Effector CD8-positive, alpha-beta T cell (primary cell): ENCODE data around the gene SOST.
"Not testable (repeated sequence)": the region's sequence is repeated elsewhere in the genome, so short reads cannot be mapped to it uniquely, and the experiment has no call there.

Source experiments
- DNase-seq: peaks from one replicate; lab custom pipeline; 2025; lab: John Stamatoyannopoulos, UW
- total RNA-seq, 4 experiments: gene quantifications; one replicate each; lab custom pipeline; 2026; lab: John Stamatoyannopoulos, UW

The SOST gene
- total RNA-seq: 0 reads per million in 4 experiments

DNA sequence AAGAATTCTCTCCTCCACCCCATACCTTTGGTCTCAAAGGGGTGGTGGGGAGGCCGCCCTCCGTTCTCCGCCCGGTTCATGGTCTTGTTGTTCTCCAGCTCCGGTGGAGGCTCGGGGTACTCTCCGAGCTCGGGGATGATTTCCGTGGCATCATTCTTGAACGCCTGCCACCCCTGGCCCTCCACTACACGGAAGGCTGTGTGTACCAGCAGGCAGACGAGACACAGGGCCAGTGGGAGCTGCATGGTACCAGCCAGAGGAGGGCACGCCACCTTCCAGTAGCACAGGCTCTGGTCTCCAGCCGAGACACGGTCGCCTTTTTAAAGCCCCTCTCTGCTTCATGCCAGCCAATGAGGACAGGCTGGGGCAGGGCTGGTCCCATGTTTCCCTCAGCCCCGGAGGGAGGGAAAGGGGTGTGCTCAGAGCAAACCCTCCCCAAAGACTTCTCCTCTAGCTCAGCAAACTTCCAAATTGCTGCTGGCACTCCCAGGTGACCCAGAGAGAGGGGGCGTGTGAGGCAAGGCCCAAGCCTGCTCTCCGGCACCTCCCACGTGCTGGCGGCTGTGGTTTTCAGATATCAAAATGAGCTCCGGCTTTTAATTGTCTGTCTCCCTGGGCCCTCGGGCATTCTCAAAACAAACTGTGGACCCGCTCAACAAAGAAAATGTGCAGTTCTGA, at the start of gene SOST:
SOST (minus strand) TSS at position 295 of the 678 bp plus-strand sequence; CDS start at position 245, 50 bp downstream.
- no peak for DNase-seq

DNA sequence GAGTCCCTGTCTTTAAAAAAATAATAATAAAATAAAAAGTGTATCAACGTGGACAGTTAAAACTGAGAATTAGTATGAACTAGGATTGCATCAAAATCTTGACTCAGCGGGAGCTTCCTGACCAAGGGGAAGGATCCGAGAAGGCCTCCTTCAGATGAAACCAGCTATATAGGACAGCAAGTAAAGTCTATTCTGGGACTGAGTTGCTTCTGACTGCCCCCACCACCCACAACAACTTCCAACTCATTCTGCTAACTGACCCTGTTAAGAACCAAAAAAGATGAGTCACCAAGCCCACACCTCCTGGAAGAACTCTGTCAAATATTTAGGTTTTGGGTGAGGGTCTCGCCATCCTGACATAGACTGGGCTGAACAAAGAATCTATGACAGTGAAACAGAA, 49.5 kb upstream of the SOST start:
- no peak for DNase-seq

DNA sequence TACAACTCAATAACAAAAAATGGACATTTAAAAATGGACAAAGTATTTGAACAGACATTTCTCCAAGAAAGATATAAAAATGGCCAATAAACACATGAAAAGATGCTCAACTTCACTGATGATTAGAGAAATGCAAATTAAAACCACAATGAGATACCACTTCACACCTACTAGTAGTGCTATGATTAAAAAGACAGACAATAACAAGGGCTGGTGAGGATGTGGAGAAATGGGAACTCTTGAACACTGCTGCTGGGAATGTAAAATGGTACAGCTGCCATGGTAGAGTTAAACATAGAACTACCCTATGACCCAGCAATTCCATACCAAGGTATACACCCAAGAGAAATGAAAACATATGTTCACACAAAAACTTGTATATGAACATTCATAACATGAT, 46.5 kb upstream of the SOST start:
- DNase-seq: no peak

DNA sequence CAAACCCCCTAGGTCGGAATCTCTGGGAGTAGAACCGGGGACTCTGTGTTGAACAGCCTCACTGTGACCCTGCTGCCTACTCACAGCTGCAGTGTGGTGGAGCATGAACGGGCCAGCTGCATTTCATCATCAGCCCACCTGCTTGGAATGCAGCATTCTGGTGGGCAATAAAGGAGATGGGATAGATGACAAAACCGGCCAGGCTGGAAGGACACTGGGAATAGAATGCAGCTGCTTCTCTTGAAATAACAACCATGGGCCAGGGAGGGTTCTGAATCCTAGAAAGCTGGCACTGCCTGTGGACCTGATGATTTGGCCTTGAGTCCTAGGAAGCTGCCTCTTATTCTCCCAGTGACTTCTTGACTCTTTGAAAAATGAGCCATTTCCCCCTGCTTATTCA, 45.2 kb upstream of the SOST start:
- no peak for DNase-seq

DNA sequence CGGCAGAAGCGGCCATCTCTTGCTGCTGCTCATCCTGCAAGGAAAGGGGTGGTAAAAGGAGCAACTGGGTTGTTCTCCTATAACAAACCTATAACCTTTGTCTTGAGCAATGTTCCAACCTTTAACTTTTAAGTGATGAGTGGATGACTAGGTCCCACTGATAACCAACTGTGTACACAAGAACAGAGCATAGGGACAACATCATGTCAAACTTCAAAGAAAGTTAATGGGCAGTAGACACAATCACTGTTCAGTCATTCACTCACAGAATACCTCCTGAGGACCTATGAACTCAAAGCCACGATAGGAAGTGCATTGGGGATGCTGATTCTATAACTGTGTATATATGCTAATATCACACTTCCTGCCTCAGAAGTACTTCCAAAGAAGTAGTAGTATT, 43.3 kb upstream of the SOST start:
- DNase-seq: no peak

DNA sequence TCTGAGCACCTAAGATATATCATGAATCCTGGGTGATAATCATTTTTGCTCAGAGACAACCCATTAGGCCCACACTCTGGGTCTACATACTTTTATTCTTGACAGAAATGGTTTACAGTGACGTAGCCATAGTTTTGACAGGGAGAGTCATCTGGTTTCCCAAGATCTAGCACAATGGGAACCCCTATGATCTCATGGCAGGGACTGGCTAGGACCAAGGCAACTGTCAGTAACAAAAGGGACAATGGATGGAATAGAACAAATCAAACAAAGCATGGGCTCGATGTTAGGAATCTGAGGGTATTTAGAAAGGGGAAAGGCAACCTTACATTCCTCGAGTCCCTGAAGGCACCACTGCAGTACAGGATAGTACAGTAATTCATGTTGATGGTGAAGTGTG, 42.1 kb upstream of the SOST start:
- DNase-seq: no peak

DNA sequence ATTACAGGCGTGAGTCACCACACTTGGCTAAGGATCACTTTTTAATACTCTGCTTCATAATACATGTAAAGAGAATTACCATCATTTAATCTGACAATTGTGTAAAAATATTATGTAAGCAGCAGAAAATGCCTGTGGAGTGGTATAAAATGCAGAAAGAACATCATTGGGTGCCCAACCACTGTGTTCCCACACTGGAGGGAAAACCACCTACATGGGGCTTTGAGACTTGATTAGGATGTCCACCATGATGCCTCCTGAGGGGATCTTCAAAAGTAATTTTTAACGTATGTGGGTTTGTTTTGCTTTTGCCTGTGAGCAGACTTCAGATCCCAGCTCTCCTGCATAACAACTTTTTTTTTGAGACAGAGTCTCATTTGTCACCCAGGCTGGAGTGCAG, 40.5 kb upstream of the SOST start:
- no peak for DNase-seq

DNA sequence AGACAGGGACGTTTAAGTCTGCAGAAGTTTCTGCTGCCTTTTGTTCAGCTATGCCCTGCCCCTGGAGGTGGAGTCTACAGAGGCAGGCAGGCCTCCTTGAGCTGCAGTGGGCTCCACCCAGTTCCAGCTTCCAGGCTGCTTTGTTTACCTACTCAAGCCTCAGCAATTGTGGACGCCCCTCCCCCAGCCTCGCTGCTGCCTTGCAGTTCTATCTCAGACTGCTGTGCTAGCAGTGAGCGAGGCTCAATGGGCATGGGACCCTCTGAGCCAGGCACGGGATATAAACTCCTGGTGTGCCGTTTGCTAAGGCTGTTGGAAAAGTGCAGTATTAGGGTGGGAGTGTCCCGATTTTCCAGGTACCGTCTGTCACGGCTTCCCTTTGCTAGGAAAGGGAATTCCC, 39.4 kb upstream of the SOST start:
- not testable (repeated sequence) for DNase-seq

DNA sequence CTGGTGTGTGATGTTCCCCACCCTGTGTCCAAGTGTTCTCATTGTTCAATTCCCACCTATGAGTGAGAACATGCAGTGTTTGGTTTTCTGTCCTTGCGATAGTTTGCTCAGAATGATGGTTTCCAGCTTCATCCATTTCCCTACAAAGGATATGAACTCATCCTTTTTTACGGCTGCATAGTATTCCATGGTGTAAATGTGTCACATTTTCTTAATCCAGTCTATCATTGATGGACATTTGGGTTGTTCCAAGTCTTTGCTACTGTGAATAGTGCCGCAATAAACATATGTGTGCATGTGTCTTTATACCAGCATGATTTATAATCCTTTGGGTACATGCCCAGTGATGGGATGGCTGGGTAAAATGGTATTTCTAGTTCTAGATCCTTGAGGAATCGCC, 34.1 kb upstream of the SOST start:
- not testable (repeated sequence) for DNase-seq

DNA sequence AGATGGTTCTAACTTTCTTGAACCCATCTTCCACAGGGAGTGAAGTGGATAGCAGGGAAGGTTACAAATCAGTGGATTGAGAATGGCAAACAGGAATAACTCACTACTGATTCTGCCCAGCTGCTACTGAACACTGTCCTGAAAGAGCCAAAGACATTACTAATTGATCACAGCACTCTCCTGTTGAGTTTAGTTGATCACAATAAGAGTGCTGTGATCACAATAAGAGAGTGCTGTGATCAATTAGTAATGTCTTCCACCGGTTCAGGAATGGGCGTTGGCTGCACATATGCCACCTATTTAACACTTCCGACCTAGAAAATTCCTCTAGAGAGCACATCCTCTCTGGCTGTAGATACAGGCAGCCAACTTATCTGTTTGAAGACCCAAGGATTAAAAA, 33.0 kb upstream of the SOST start:
- DNase-seq: no peak

DNA sequence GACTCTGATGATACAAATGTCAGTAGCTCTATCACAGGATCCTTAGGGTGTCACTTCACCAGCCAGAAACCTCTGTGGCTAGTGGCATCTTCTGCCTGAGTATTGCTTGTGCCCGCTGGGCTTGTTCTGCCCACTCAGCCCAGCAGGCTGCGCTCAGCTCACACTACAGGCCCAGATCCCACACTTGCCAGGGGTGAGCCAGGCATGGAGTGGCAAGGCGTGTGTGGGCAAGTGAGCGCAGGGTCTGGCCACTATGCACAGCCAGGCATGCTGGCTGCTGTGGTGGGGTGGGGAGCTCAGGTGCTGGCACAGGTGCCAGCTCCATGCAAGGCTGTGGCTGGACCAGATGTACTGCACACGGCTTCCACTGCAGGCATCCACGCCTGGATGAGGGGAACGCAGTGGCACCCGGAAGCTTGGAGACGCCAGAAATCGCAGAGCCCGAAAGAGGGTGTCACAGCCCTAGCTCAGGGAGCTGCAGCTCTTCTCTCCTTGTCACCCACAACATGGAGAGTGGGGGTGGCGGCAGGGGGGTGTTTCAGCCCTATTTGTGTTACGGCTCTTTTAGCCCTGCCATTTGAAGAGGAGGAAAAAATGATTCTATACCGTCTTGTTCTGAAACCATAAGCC, 31.8 kb upstream of the SOST start:
- DNase-seq: no peak

DNA sequence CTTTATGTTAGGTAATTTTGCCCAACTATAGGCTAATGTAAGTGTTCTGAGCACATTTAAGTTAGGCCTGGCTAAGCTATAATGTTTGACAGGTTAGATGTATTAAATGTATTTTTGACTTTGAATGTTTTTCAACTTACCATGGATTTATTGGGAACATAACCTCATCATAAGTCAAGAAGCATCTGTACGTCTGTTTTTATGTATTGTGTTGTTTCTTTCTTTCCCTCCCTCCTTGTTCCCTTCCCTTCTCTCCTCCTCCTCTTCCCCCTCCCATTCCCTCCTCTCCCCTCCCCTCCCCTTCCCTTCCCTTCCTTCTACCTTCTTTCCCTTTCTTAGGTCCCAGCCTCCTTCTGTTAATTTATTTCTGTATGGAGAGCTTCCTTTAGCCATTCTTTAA, 30.9 kb upstream of the SOST start:
- no peak for DNase-seq

DNA sequence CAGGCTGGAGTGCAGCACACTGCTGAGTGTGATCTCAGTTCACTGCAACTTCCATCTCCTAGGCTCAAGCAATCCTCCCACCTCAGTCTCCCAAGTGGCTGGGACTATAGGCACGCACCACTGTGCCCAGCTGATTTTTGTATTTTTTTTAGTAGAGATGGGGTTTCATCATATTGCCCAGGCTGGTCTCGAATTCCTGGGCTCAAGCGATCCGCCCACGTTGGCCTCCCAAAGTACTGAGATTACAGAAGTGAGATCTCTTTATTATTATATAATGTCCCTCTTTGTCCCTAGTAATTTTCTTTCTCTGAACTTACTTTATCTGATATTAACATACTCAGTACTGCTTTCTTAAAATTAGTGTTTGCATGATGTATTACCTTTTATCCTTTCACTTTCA, 29.9 kb upstream of the SOST start:
- no peak for DNase-seq

DNA sequence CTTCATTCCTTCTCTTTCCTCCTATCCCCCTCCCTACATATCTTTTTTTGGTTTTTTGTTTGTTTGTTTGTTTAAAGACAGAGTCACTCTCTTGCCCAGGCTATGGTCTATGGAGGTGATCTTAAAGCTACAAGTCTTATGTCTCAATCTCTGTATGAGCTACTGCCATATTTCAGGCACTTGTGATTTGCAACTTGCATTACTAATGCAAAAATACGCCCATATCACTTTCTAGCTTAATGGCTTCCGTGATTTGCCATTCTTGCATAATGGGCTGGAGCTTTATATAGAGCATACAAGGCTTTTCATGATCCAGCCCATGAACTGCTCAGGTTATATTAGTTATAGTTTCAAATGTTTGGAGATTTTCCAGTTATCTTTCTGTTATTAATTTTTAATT, 29.1 kb upstream of the SOST start:
- DNase-seq: no peak

DNA sequence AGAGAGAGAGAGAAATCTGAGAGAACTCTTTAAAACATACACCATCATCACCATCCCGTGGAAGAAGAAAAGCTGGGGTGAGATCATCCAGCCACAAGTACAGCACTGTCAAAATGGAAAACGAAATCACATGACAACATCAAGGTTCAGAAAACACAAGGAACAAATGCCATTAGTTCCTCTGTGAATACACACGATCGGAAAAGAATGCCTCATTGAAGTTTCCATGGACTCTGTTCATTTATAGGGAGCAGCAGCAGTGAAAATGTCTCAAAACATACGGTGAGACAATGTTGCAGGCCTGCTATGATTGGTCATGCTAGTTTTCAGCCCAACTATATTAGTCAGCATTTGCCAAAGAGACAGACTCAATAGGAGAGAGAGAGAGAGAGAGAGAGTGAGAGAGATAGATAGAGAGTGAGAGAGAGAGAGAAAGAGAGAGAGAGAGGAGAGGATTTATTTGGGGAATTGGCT, 26.1 kb upstream of the SOST start:
- no peak for DNase-seq

DNA sequence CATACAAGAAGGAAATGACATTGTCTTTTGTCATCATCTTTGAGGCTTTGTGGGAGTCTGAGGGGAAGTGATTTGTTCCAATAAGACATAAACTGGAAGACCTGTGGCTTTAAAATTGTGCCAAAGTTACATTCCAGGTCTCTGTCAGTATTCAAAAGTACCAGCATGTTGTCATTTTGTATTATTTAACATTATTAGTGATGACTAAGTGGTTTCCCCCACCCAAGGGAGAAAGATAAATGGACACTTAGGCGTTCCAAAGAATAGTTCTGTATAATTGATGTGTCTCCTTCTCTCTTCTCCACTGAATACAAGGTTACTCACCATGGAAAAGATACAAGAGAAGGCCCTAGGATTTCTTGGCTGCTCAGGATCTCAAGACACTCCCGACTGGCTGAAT, 25.5 kb upstream of the SOST start:
- no peak for DNase-seq

DNA sequence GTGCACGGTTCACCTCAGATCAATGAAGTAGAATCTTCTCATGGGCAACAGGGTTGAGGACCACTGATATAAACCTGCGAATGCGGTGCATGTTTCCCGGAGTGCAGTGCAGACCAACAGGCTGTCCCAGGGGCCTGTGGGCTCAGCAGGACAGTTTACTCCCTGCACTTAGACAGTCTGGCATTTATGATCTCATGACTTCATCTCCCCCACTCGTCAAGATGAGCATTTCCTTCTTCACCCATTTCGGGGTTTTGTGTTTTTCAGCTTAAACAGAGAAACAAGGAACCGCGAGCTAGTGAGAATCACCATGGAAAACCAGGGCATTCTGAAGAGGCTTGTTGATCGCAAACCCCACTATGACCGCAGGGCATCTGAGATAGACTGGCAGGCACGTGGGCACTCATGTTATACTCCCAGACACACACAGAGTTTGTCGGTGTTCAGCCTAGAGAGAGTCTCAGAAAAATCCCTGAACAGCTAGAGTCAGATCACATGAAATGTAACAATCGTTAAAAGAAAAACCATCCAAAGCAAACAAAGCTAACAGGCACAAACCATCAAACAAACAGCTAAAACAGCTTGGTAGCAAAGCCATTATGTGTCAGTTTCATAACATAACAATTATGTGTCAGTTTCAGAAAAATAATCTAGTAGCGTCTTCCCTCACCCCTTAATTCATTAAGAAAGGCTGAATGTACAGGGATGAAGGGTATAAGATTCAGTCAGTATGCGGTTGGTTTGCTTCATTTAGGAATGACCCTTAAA, 24.5 kb upstream of the SOST start:
- no peak for DNase-seq

DNA sequence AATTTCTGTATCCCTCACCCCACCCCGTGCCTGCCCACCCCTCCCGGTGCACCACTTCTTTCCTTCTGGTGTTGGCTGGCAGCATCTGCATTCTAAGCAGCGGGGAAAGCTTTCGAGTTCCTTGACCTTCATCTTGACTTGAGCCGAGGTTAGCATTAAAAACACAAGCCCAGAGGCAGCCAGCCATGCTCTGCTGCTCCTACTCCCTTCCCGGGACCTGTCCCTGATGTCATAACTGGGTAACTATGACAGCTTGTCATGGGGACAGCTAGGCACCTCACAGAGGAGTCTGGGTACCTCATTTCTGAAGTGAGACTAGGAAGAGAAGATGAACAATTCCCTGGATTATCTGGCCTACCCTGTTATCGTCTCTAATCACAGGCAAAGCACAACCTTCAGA, 21.5 kb upstream of the SOST start, which contains the start of gene CFAP97D1:
CFAP97D1 (plus strand) TSS at position 301 of the 400 bp plus-strand sequence; CDS start at position 329, 28 bp downstream.
- no peak for DNase-seq

DNA sequence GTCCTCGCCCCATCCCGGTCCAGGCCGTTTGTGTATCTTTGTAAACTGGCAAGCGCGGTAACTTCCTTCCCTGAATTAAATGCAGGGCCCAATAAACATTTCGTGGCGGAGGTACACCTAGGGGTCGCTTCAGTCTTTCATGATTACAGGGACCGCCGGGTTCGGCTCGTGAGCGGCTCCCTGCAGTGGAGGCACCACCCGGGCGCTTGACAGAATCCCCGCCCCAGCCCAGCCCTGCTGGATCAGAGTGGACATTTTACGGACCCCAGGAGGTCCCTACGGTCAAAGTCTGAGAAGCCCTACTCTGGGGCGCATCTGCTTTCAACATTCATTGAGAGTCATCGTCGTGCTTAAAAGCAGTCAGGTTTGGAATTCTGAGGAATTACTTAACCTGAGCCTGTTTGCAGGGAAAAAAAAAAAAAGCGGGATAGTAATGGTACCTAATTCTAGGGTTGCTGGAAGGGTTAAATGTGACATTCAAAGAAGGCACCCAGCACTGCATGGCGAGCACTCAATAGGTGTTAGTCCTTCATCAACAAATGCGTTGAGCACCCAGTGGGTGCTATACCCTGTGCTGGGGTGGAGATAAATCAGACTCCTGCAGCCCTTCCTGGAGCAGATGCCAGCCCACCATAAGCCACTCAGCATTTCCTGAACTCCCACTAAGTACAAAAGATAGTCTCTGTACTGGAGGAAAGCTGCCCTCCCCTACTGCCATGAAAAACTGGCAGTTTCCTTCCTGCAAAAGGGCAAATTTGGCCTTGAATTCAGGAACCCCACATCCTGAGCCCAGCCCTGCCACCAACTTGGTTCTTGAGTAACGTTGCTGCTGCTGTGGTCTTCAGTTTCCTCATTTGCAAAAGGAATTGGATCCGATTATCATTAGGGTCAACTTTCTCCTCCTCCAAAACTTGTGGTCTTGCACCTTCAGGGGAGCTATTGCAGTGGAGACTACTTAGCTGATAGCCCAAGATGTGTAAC, 20.8 kb upstream of the SOST start:
- no peak for DNase-seq

DNA sequence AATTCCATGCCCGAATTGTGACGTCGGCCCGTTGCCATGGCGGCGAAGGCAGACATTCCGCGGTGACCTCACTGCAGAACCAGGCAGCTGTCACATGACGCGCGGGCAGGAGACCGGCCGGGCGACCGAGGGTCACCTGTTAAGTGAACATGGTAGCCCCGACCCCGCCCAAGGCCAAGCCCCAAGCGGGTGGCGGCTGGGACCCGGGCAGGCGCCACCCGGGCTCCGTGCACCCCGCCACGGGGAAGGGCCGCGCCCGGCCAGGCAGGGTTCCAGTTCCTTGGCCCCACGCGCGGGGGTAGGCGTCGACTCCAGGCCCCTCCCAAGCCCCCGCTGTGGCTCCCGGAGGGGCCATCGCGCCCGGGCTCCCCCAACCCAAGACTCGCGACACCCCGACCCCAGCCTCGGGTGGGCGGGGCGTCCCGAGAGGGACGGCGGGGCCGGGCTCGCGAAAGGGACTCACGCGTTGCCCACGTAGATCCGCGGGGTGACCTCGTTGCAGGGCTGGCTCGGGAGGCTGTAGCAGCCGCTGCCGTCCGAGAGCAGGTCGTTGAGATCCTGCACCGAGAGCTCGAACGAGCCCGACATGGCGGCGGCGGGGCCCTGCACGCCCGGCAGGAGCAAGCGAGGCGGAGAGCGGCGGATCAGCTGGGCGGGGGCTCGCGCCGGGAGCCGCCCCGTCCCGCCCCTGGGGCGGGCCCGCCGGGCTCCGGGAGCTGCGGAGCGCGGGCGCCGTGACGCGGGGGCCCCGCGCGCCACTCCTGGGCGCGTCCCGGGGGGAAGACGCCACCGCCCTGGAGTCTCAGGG, 19.9 kb upstream of the SOST start, which contains the start of gene DUSP3:
DUSP3 (minus strand) TSS at position 641 of the 808 bp plus-strand sequence; CDS start at position 588, 53 bp downstream.
- DNase-seq: peak; percentile 57
